HepG2 (cell line): ENCODE results near the gene WSCD1. TPM values are rescaled to one million over a fixed set of nuclear protein-coding genes. Genes with fewer than 3 reads are reported as not detected.

Experiments
- ATAC-seq: fragments of 200-7000 bp; cut with Tn5 transposase; 3 replicates; pipeline ENCODE4 v1.9.1; 2020; ENCODE audit warnings: mild to moderate bottlenecking, moderate library complexity
- BruUV-seq: library from RNA; stranded (reverse); fragments of 400-500 nt; replicated peaks from 2 replicates; lab custom pipeline; 2021; lab: Mats Ljungman, UMichigan
- CTCF ChIA-PET: fragments of 300-600 bp; formaldehyde crosslinking; extraction: SDS; loops from one replicate; lab custom pipeline; 2021; ENCODE audit warnings: low total read pairs, inconsistent platforms, low intra/inter-chr PET ratio; lab: Yijun Ruan, JAX
- POLR2A ChIA-PET: fragments of 350-600 bp; sonication (Branson Sonifier 250); formaldehyde crosslinking; loops from one replicate; lab custom pipeline; 2020; ENCODE audit warnings: antibody characterized with exemption, inconsistent platforms; lab: Yijun Ruan, JAX
- DNase-seq: peaks from one replicate; pipeline ENCODE4 v3.0.0-alpha.2; 2015; ENCODE audit warnings: low spot score
- FAIRE-seq: peaks from 3 replicates; lab custom pipeline; 2011; peaks lifted over from hg19 to GRCh38; lab: Jason Lieb, UNC
- H2AFZ ChIP-seq: one replicate; pipeline ENCODE4 v1.6.1; 2011; ENCODE audit warnings: low read length, inconsistent platforms
- H3K27ac ChIP-seq: fragments of 300-600 bp; 3 replicates; pipeline ENCODE4 v1.8.0; 2011; ENCODE audit warnings: mixed run types, mild to moderate bottlenecking, mixed read lengths, low read length, inconsistent platforms; ENCODE audit not compliant: insufficient read depth; ENCODE audit errors: extremely low read length
- H3K27me3 ChIP-seq, 2 experiments: fragments of 200-600 bp in 1 of 2; 2 replicates in 1 of 2; 3 replicates in 1 of 2; pipeline versions ENCODE4 v1.6.0 to v1.8.0; 2011; ENCODE audit warnings: low read length in 2 of 2, mild to moderate bottlenecking in 2 of 2, moderate library complexity in 2 of 2, inconsistent platforms in 1 of 2; ENCODE audit not compliant: insufficient read depth in 2 of 2, control insufficient read depth in 1 of 2
- H3K36me3 ChIP-seq, 2 experiments: fragments of 200-600 bp in 1 of 2; replicated peaks in 1 of 2; 2 replicates in 1 of 2; 3 replicates in 1 of 2; pipeline versions ENCODE4 v1.5.1 to v1.8.0; 2011; ENCODE audit warnings: low read length in 2 of 2, inconsistent platforms in 1 of 2; ENCODE audit not compliant: insufficient read depth in 2 of 2, control insufficient read depth in 1 of 2
- H3K4me1 ChIP-seq: 2 replicates; pipeline ENCODE4 v1.5.1; 2012; ENCODE audit warnings: low read length, inconsistent platforms; ENCODE audit not compliant: insufficient read depth
- H3K4me2 ChIP-seq: 2 replicates; pipeline ENCODE4 v1.6.0; 2011; ENCODE audit warnings: low read depth, low read length, inconsistent platforms
- H3K4me3 ChIP-seq, 3 experiments: fragments of 200-600 bp in 1 of 3; sonication (generic), shearing (Covaris generic) in 1 of 3; replicated peaks in 1 of 3; 2 replicates each; pipeline ENCODE4 v1.5.1; 2011 to 2016; ENCODE audit warnings: low read length in 3 of 3, inconsistent platforms in 2 of 3, low read depth in 2 of 3, mild to moderate bottlenecking in 2 of 3, control low read depth in 1 of 3, mixed read lengths in 1 of 3; ENCODE audit not compliant: insufficient read depth in 1 of 3
- H3K79me2 ChIP-seq: one replicate; pipeline ENCODE4 v1.6.1; 2011; ENCODE audit warnings: low read length, inconsistent platforms; ENCODE audit not compliant: insufficient read depth
- H3K9ac ChIP-seq: 2 replicates; pipeline ENCODE4 v1.6.0; 2011; ENCODE audit warnings: mild to moderate bottlenecking, low read depth, low read length, inconsistent platforms; ENCODE audit not compliant: insufficient read depth
- H3K9me3 ChIP-seq: 2 replicates; pipeline ENCODE4 v1.5.1; 2012; ENCODE audit warnings: mild to moderate bottlenecking, low read length
- H4K20me1 ChIP-seq: 2 replicates; pipeline ENCODE4 v1.6.0; 2011; ENCODE audit warnings: inconsistent platforms, mild to moderate bottlenecking, low read length, moderate library complexity; ENCODE audit not compliant: insufficient read depth
- E2F5 ChIP-seq: sonication (generic); formaldehyde crosslinking; conservative IDR thresholded peaks from 2 replicates; pipeline ENCODE4 v1.4.0; 2020; ENCODE audit warnings: missing genetic modification reagents
- IRX3 ChIP-seq: sonication (generic); formaldehyde crosslinking; IDR thresholded peaks from 2 replicates; pipeline ENCODE4 v1.8.1; 2023; ENCODE audit warnings: mild to moderate bottlenecking, low read depth, missing genetic modification reagents, borderline replicate concordance
- MBNL3 ChIP-seq: fragments of 250-450 bp; sonication (Bioruptor Pico); conservative IDR thresholded peaks from 2 replicates; pipeline ENCODE4 v1.8.0; 2022; ENCODE audit warnings: mild to moderate bottlenecking, inconsistent platforms
- SMAD9 ChIP-seq: sonication (generic); formaldehyde crosslinking; IDR thresholded peaks from 2 replicates; pipeline ENCODE4 v1.5.1; 2020; ENCODE audit warnings: mild to moderate bottlenecking, missing genetic modification reagents
- ZNF274 ChIP-seq: sonication (generic); formaldehyde crosslinking; IDR thresholded peaks from 2 replicates; pipeline ENCODE4 v1.5.1; 2020; ENCODE audit warnings: mild to moderate bottlenecking, missing genetic modification reagents
- ZNF362 ChIP-seq: sonication (generic); formaldehyde crosslinking; IDR thresholded peaks from 2 replicates; pipeline ENCODE4 v1.4.0; 2020; ENCODE audit warnings: missing genetic modification reagents, mild to moderate bottlenecking, borderline replicate concordance
- ZNF761 ChIP-seq: sonication (generic); formaldehyde crosslinking; conservative IDR thresholded peaks from 2 replicates; pipeline ENCODE4 v1.4.0; 2020; ENCODE audit warnings: mild to moderate bottlenecking, missing genetic modification reagents
- ZSCAN29 ChIP-seq: sonication (generic); formaldehyde crosslinking; conservative IDR thresholded peaks from 2 replicates; pipeline ENCODE4 v1.4.0; 2020; ENCODE audit warnings: mild to moderate bottlenecking, missing genetic modification reagents
- WGBS: methylation state at CpG from one replicate; pipeline ENCODE4 v1.1.6; 2017; ENCODE audit warnings: low lambda C conversion rate; 5-methylcytosine and 5-hydroxymethylcytosine counted together
- in situ Hi-C: cut with HindIII; loops from 2 replicates; pipeline ENCODE4 v1.10.0; 2017; ENCODE audit warnings: low pct_unique_long_range_greater_than_20kb; ENCODE audit not compliant: extremely low pct_ligation_motif_present
- intact Hi-C: fragments of 100-400 bp; cut with micrococcal nuclease; formaldehyde crosslinking; loops from one replicate; pipeline ENCODE4 v1.10.0; 2022; ENCODE audit not compliant: unreplicated experiment
- polyA plus RNA-seq, 8 experiments: library from polyadenylated mRNA; depleted of rRNA in 3 of 8; stranded (reverse) in 7 of 8; unstranded in 1 of 8; fragments of >200 nt; fragmentation: Illumina TruSeq in 4 of 8; extraction: Trizol in 4 of 8; gene quantifications; 2 replicates each; pipeline versions ENCODE4 v1.2.1 to v1.2.3, GENCODE V29; 2011 to 2016; ENCODE audit warnings: low read depth in 4 of 8, missing spikeins in 1 of 8, mixed read lengths in 1 of 8; ENCODE audit not compliant: insufficient read depth in 1 of 8
- total RNA-seq, 5 experiments: library from RNA; depleted of rRNA; stranded (reverse); fragments of >200 nt; fragmentation: Illumina TruSeq; extraction: Trizol; gene quantifications; 2 replicates each; pipeline ENCODE4 v1.2.3, GENCODE V29; 2016; ENCODE audit warnings: low read depth in 1 of 5

WSCD1 gene
- total and polyA plus RNA-seq, 2 of the 13 experiments (the other 11 are each of a cell fraction or from before 2014, with no cell fraction given) = 0.24 to 2.7 TPM

DNA sequence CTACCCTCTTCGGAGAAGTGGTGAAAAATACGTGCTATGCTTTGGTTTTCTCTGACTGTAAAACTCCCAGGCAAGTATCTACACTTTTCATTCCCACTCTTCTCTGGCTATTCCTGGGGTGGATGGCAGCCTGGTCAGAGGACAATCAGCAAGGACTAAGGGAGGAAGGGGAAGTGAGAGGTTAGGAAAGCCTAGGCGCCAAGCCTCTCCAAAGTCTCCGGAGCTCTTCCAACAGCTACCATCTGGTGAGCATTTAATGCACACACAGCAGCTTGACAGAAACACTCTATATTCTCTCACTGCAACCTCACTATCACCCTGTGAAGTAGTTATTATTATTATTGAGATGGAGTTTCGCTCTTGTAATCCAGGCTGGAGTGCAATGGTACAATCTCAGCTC, 65.1 kb downstream of the WSCD1 start:
- ChIA-PET POLR2A (no interaction called here), CTCF (no interaction called here)
- Histone ChIP-seq H3K79me2 (no peaks in the 10 kb centered on the region), H3K9ac (no peak overlapping the region), H3K4me2 (no peak overlapping the region), H3K27ac (no peak overlapping the region), H3K4me3 (no peak overlapping the region), H4K20me1 (no peaks in the 10 kb centered on the region), H3K4me1 (no peaks in the 10 kb centered on the region), H3K36me3 (no peaks in the 10 kb centered on the region), H3K9me3 (no peaks in the 10 kb centered on the region), H2AFZ (no peak overlapping the region), H3K27me3 (peaks cover 0 to 12% of the 10 kb centered on the region in 2 experiments; a peak in 3 of 5 replicates)
- TF ChIP-seq SMAD9 (no peak), IRX3 (CRISPR knock-in tag) (no peak), ZNF274 (CRISPR knock-in tag) (no peak)
- intact Hi-C loops (no loop called here), in situ Hi-C loops (no loop called here)
- DNase-seq (no peak), FAIRE-seq (no peak), ATAC-seq (no peak)
- BruUV-seq = no TSS peak
- 19% methylated on average over 5 of the region's 5 CpGs for WGBS

GRCh38 chr17:6135996-6136395, 65.8 kb downstream of the WSCD1 start:
- Histone ChIP-seq H3K9ac (no peak overlapping the region), H3K27ac (no peak overlapping the region), H3K9me3 (no peaks in the 10 kb centered on the region), H4K20me1 (no peaks in the 10 kb centered on the region), H3K27me3 (peaks cover 0 to 12% of the 10 kb centered on the region in 2 experiments; a peak in 3 of 5 replicates), H3K36me3 (no peaks in the 10 kb centered on the region), H3K79me2 (no peaks in the 10 kb centered on the region), H3K4me2 (no peak overlapping the region), H2AFZ (no peak overlapping the region), H3K4me1 (no peaks in the 10 kb centered on the region), H3K4me3 (no peak overlapping the region)
- intact Hi-C loops (no loop called here), in situ Hi-C loops (no loop called here)
- ChIA-PET CTCF (no interaction called here), POLR2A (no interaction called here)
- BruUV-seq = no TSS peak
- 8% methylated on average over 4 of the region's 8 CpGs for WGBS
- TF ChIP-seq ZNF761 = no peak
- TF ChIP-seq MBNL3 (CRISPR knock-in tag) = no peak
- TF ChIP-seq E2F5 (CRISPR knock-in tag) = no peak
- TF ChIP-seq ZSCAN29 = no peak
- TF ChIP-seq ZNF362 (CRISPR knock-in tag) = no peak
- ATAC-seq (no peak), FAIRE-seq (no peak), DNase-seq (no peak)
